NOMO-1 treated with DMSO at 0.1 percent for 48 hours (cell line): ENCODE results near the gene UBR3.
"Not testable (repeated sequence)": the region's sequence is repeated elsewhere in the genome, so short reads cannot be mapped to it uniquely, and the experiment has no call there.

ENCODE experiments used
- DNase-seq: peaks from one replicate; lab custom pipeline; 2025; ENCODE audit not compliant: unreplicated experiment; lab: John Stamatoyannopoulos, UW

Gene UBR3, protein sequence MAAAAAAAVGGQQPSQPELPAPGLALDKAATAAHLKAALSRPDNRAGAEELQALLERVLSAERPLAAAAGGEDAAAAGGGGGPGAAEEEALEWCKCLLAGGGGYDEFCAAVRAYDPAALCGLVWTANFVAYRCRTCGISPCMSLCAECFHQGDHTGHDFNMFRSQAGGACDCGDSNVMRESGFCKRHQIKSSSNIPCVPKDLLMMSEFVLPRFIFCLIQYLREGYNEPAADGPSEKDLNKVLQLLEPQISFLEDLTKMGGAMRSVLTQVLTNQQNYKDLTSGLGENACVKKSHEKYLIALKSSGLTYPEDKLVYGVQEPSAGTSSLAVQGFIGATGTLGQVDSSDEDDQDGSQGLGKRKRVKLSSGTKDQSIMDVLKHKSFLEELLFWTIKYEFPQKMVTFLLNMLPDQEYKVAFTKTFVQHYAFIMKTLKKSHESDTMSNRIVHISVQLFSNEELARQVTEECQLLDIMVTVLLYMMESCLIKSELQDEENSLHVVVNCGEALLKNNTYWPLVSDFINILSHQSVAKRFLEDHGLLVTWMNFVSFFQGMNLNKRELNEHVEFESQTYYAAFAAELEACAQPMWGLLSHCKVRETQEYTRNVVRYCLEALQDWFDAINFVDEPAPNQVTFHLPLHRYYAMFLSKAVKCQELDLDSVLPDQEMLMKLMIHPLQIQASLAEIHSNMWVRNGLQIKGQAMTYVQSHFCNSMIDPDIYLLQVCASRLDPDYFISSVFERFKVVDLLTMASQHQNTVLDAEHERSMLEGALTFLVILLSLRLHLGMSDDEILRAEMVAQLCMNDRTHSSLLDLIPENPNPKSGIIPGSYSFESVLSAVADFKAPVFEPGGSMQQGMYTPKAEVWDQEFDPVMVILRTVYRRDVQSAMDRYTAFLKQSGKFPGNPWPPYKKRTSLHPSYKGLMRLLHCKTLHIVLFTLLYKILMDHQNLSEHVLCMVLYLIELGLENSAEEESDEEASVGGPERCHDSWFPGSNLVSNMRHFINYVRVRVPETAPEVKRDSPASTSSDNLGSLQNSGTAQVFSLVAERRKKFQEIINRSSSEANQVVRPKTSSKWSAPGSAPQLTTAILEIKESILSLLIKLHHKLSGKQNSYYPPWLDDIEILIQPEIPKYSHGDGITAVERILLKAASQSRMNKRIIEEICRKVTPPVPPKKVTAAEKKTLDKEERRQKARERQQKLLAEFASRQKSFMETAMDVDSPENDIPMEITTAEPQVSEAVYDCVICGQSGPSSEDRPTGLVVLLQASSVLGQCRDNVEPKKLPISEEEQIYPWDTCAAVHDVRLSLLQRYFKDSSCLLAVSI (N-terminal part only)

DNA sequence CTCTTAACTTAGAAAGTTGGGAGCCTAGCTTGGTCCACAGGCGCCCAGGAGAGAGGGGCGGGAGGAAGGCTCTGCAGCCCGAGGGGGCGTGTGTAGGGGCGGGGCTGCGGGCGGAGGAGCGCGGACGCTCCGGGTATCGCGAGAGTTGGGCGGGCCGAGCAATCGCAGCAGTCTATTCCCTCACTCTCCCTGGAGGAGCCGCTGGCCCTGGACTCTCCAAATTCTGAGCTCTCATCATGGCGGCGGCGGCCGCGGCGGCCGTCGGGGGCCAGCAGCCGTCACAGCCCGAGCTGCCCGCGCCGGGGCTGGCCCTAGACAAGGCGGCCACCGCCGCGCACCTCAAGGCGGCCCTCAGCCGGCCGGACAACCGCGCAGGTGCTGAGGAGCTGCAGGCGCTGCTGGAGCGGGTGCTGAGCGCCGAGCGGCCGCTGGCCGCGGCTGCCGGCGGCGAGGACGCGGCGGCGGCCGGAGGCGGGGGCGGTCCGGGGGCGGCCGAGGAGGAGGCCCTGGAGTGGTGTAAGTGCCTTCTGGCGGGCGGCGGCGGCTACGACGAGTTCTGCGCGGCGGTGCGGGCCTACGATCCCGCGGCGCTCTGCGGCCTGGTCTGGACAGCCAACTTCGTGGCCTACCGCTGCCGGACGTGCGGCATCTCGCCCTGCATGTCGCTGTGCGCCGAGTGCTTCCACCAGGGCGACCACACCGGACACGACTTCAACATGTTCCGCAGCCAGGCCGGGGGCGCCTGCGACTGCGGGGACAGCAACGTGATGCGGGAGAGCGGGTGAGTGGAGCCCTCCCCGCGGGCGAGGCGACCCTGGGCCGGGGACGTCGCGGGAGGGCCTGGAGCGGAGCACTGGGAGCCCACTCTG lies at the start of gene UBR3:
TSS of gene UBR3 (plus strand) at position 183 of the 869 bp plus-strand sequence. CDS start at position 237, 54 bp downstream.
- DNase-seq = peak; percentile 85

DNA sequence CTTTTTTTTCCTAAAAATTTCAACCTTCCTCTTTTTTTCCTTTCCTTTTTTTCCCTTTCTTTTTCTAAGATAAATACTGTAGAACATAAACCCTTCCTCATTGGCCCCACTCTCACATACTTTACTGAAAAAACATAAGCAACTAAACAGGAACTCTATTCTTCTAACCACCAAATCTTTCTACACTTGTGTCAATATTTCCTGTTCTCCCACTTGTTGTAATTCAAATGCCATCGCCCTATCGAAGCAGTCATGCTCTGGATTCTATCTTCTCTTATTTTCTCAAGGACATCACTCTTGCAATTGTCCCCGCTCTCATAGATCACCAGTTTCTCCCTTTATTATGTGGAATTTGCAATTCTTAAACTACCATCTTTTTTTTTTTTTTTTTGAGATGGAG lies 48.8 kb upstream of the UBR3 start:
- no peak for DNase-seq

DNA sequence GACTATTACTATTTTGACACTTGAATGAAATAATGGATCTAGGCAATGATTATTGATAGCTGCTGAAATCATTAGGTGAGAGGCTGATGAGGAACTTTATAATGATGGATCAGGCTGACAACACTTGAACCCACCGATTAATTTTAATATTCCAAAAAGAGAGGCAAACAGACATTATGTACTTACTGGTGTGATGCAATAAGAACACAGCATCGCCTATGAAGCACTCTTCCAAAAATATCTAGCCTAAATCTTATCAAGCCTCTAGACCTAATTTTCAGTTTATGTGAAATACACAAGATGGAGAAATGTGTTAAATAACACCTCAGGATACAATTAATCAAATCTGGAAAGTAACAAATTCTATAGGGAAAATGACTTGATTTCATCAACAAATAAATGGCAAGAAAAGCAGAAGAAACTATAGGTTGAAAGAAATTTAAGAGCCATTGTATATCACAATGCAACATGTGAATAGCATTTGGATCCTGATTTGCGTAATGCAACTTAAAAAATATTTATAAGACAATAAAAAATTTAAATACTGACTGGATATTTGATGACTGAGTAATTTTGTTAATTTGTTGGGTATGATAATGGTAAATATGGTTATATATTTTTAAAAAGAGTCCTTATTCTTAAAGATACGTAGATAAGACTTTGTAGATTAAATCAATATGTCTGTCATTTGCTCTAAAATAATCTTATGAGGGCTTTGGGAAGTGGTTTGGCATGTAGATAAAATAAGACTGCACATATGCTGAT lies 45.8 kb upstream of the UBR3 start:
- no peak for DNase-seq

DNA sequence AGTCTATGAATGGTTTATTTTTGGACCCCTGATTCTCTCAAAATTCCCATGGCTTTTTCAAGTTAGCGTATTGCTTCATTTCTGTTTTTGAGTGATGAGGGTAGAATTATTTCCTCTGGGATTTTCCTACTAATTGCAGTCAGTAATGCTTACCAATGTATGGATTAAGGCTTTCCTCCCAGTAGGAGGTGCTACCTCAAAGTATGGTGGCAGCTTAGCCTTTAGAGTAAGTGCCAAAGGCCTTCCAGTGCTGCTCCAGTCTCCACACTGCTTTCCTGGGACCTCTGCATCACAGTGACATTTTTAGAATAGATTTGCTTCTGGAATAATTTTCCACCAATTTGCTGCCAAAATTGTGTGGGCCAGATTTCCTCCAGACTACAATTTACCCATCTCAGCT lies 44.7 kb upstream of the UBR3 start:
- DNase-seq = no peak

DNA sequence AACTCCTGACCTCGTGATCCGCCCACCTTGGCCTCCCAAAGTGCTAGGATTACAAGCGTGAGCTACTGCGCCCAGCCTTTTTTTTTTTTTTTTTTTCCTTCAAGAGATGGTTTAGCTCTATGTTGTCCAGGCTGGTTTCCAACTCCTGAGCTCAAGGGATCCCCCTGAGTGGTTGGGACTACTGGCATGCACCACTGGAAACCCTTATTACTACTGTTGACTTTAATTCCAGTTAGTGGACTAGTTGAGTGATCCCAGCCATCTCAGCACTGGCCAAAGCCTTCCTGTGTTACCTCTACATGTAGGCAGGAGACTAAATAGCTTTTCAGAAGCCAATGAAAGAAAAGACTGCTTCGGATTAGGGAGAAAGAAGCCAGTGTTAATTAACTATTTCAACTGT lies 36.7 kb upstream of the UBR3 start:
- no peak for DNase-seq

- no peak for DNase-seq
Observed at GRCh38 chr2:169795181-169795580, 32.1 kb upstream of the UBR3 start.

DNA sequence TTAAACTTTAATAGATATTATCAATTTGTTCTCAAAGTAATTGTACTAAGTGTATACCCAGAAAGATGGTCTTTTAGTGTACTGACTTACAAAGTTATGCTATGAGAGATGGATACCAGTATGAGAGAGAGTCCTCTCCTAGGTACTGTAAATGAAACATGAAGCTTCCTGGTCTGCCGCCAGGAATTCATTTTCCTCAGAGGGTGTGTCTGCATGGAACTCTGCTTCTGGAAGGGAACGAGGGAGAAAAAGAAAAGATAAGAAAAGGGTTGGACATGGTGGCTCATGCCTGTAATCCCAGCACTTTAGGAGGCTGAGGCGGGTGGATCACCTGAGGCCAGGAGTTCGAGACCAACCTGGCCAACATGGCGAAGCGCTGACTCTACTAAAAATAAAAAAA lies 30.8 kb upstream of the UBR3 start:
- DNase-seq = no peak

DNA sequence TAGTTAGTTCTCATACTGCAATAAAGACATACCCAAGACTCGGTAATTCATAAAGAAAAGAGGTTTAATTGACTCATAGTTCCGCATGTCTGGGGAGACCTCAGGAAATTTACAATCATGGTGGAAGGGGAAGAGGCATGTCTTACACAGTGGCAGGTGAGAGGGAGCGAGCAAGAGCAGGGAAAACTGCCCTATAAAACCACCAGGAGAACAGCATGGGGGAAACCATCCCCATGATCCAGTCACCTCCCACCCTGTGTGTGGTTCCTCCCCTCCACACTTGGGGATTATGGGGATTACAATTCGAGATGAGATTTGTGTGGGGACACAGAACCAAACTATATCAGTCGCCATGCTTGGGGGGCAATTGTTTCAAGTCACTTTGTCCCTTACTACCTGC lies 29.7 kb upstream of the UBR3 start:
- DNase-seq = no peak

DNA sequence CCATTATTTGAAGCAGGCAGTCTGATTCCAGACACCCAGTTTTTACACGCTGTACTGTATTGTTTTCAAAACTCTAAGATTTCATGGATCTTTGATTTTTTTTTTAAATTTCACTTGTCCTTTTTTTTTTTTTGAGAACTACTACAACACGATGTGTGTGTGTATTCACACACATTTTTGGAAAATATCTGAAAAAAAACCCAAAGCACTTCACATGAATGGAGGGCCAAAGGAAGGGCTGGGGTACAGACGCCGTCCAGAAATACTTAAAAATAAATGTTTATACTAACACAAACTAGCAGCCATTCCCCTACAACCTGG lies 28.9 kb upstream of the UBR3 start:
- DNase-seq = no peak

DNA sequence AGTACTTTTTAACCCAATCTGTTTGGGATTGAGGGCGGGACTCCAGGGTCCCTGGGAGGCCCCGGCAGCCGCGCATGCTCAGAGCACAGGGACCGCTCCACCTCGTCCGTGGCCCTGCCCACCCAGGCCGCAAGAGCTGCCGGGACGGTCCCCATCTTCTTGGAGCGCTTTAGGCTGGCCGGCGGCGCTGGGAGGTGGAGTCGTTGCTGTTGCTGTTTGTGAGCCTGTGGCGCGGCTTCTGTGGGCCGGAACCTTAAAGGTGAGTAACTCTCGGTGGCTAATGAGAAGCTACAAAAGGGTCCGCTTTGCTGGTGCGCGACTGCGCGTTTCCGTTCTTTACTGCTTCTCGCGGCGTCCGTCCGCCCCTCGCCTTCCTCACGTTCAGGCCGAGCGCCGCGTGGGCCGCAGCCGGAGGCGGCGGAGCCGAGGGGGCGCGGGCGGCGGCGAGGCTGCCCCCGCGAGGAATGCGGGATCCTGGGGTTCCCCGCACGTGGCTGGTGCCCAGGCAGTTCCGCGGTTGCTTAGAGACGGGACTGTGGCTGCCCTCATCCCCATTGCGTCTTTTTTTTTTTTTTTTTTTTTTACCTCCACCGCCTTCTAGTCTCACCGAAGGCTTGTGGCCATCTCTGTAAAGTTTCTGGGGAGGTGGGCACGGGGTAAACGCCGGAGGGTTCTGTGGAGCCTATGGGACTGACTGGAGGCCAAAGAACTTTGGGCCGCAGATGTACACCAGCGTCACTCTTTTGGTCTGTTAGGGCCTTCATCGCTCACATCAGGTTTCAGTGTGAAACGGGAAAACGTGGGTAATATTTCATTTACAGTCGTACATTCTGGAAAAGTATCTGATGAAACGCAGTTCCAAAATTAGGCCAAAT lies 28.3 kb upstream of the UBR3 start, which contains the start of gene SSB:
TSS of gene SSB (plus strand) at position 154 of the 875 bp plus-strand sequence. CDS start 2,090 bp downstream, outside the sequence.
- DNase-seq = peak; percentile 86

DNA sequence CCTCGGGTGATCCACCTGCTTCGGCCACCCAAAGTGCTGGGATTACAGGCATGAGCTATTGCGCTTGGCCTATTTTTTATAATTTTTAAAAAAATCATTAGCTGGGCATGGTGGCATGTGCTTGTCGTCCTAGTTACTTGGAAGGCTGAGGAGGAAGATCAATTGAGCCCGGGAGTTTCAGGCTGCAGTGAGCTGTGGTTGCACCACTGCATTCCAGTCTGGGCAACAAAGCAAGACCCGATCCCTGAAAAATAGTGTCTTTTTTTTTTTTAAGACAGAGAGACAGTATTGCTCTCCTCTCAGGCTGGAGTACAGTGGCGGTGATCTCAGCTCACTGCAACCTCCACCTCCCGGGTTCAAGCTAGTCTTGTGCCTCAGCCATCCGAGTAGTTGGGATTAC lies 23.8 kb upstream of the UBR3 start:
- DNase-seq = no peak

DNA sequence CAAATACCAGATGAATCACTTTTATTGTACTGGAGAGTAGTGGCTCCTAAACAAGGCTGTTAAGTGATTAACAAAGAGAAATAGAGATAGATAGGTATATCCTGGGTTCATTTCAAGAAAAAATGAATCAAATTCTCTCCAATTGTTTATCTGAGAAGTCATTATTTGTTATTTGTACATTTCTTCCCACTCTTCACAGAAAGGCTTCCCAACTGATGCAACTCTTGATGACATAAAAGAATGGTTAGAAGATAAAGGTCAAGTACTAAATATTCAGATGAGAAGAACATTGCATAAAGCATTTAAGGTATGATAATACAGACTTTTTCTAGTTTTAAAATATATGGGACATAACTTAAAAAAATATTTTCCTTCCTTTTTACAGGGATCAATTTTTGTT lies 20.7 kb upstream of the UBR3 start:
- DNase-seq = no peak

DNA sequence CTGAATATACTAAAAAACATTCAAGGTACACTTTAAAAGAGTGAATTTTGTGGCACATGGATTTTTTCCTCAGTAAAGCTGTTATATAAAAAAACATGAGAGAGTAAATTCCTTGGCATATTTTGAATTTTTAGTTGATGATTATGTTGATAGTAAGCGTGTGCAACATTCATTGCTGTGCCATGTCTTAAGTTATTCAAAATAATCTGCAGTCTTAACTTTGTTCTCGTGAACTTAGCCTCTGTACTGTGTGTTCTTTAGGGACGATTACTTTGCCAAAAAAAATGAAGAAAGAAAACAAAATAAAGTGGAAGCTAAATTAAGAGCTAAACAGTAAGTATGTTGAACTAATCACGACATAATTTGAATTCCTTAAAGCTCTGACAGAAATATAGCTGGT lies 19.0 kb upstream of the UBR3 start:
- no peak for DNase-seq

- DNase-seq = no peak
Observed at GRCh38 chr2:169815849-169816248, 11.4 kb upstream of the UBR3 start.

DNA sequence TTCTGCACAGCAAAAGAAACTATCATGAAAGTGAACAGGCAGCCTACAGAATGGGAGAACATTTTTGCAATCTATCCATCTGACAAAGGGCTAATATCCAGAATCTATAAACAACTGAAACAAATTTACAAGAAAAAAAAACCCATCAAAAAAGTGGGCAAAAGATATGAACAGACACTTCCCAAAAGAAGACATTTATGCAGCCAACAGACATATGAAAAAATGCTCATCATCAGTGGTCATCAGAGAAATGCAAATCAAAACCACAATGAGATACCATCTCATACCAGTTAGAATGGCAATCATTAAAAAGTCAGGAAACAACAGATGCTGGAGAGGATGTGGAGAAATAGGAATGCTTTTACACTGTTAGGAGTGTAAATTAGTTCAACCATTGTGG lies 10.3 kb upstream of the UBR3 start:
- not testable (repeated sequence) for DNase-seq

- DNase-seq = not testable (repeated sequence)
Observed at GRCh38 chr2:169817369-169817768, 9.9 kb upstream of the UBR3 start.

DNA sequence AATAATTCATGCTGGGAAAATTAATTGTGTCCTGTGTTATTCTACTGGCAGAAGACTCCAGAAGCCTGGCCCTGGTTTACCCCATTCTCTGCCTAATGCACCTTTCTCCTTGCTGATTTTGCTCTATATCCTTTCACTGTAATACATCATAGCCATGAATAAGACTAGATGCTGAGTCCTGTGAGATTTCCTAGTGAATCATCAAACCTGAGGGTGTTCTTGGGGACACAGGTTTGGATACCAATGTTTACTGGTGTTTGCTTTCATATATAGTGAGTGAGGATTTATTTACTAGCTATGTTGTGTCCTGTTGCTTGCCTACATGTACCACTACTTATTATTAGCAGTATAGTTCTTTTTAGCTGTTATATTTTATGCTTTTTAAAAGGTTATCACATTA lies 9.0 kb upstream of the UBR3 start:
- DNase-seq = no peak

GRCh38 chr2:169819106-169819505 lies 8.1 kb upstream of the UBR3 start:
- DNase-seq = no peak

GRCh38 chr2:169820101-169820500 lies 7.2 kb upstream of the UBR3 start:
- DNase-seq = not testable (repeated sequence)
